Choroid plexus epithelial cell (primary cell): ENCODE results near the gene CCNL2.

Source experiments
- DNase-seq: peaks from one replicate; pipeline ENCODE4 v3.0.0-alpha.2; 2010; ENCODE audit warnings: low read depth
- H3K4me3 ChIP-seq: 2 replicates; pipeline ENCODE4 v1.5.1; 2011; ENCODE audit warnings: low read depth, mild to moderate bottlenecking, control low read depth, low read length, moderate library complexity
- CTCF ChIP-seq: conservative IDR thresholded peaks from 2 replicates; pipeline ENCODE4 v1.5.1; 2011; ENCODE audit warnings: low read depth, mild to moderate bottlenecking, control low read depth, inconsistent platforms, low read length, moderate library complexity

Gene CCNL2

DNA sequence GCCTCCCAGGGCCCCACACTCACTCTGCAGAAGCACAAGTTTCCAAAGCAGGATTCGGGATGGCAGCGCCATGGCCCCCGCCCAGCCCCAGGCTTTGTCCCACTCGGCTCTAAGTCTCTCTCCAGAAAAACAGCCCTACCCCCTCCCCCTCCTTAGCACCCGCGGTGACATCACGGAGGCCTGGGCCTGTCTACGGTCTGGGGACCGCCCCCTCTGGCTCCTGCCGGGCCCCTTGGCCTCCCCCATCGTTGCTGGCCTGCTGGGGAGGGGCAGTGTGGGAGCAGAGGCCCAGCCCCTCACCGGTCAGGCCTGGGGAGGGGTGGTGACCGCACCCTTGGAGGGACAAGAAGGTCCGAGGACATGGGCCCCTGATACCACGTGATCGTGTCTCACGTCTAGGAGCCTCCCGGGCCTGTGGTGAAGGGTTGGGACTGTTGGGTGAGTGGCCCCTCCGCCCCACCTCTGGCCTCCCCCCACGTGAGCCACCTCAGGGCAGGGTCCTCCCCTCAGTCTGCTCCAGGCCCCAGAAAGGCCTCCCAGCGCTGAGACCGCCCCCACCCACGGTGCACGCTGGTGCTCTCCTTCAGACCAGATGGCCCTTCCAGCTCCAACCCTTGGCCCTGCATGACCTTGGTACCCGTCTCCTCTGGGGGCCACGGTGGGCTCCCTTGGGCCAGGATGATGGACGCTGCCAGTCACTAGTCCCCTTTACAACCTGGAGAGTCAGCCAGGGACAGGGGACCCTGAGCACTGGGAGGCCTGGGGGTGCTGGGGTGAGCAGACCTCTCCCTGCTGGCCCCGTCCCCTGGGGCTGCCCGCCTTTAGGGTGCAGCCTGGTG is 40.5 kb downstream of the CCNL2 start, which contains the start of gene MXRA8:
Gene MXRA8, minus strand, starts transcription at position 123 of the 839 bp plus-strand sequence. Its CDS starts 51 bp downstream, at position 72.
- DNase-seq = peak; percentile 68
- no peak for TF ChIP-seq CTCF
- H3K4me3 ChIP-seq = peak within 1 kb of the TSS; percentile 62

- DNase-seq = peak; percentile 29
- TF ChIP-seq CTCF = no peak
- H3K4me3 ChIP-seq = peak overlapping the region; percentile 62
These were observed 41.2 kb downstream of the CCNL2 start for GRCh38 chr1:1357871-1358432.

DNA sequence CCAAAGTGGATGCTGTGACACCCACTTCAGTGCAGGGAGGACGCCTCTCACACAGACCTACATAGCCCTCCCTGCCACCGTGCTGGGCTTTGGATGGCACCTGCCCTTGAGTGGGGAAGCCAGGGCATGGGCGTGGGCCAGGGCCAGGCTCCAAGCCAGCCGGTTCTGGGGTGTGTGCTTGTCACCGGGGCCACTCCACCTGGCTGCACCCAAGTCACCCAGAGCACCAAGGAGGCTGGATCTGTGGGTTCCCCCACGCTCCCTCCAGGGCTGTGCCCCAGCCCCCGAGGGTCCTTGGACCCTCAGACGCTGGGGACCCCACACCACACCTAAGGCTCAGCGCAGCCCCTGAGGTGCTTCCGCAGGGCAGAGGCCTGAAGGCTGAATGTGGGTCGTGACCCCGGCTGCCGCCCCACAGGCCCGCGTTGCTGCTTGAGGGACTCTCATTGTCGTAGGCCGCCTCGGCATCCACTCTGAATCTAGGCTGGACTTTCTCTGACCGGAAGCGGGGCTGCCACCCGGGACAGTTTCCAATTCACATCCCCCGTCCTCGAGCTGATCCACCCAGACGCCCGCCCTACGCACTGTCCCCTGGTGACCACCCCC is 42.2 kb downstream of the CCNL2 start:
- no peak for DNase-seq
- H3K4me3 ChIP-seq = peak overlapping the region; percentile 62
- no peak for TF ChIP-seq CTCF

DNA sequence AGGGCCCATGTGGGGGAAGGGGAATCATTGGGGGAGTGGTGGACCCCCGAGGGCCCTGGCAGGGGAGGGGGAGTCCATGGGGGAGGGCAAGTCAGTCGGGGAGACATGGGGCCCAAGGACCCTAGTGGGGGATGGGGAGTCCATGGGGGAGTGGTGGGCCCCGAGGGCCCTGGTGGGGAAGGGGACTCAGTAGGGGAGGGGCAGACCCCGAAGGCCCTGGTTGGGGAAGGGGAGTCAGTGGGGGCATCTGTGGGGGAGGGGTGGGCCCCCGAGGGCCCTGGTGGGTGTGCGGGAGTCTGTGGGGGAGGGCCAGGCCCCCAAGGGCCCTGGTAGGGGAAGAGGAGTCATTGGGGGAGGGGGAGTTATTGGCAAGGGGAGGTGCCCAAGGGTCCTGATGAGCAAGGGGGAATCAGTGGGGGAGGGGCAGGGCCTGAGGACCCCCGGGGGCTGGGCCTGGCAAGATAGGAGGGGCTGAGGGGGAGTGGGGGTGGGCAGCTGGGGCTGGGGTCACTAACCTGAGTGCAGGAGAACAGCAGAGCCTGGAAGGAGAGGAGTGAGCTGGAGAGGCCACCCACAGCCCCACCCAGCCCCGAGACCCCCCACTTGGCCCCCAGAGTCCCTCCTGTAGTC is 42.9 kb downstream of the CCNL2 start:
- no peak for TF ChIP-seq CTCF
- H3K4me3 ChIP-seq = peak overlapping the region; percentile 62
- no peak for DNase-seq

DNA sequence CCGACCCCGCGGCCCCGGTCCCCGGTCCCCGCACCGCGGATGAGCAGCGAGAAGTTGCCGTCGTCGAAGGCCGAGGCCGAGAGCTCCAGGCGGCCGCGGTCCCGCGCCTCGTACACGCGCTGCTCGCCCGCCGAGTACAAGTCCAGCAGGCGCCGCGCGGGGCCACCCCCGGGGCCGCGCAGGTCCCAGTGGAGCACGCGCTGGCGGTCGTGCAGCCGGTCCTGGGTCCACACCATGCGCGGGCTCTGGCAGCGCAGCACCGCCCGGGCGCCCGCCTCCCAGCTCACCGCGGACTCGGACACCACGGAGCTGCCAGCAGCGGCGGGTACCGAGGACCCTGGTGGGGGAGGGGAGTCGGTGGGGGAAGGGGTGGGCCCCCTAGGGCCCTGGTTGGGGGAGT is 43.7 kb downstream of the CCNL2 start:
- peak; percentile 53 for DNase-seq
- TF ChIP-seq CTCF = no peak
- peak overlapping the region; percentile 37 for H3K4me3 ChIP-seq

GRCh38 chr1:1354271-1355247 is 44.6 kb downstream of the CCNL2 start:
- no peak for TF ChIP-seq CTCF
- H3K4me3 ChIP-seq = no peak overlapping the region
- no peak for DNase-seq
